Smooth muscle cell (in vitro differentiated cells): ENCODE data around the gene SYT12. TPM values are rescaled to one million over a fixed set of nuclear protein-coding genes. Genes with fewer than 3 reads are reported as not detected.
"Not testable (repeated sequence)": the region's sequence is repeated elsewhere in the genome, so short reads cannot be mapped to it uniquely, and the experiment has no call there.

Experiments used
- DNase-seq: peaks from one replicate; lab custom pipeline; 2025; ENCODE audit not compliant: unreplicated experiment; lab: John Stamatoyannopoulos, UW
- H2AFZ ChIP-seq: fragments of 200-600 bp; sonication (generic); 2 replicates; pipeline ENCODE4 v1.6.0; 2016; ENCODE audit warnings: antibody characterized with exemption, low read depth, mild to moderate bottlenecking
- H3F3A ChIP-seq: fragments of 200-600 bp; sonication (generic); 2 replicates; pipeline ENCODE4 v1.6.0; 2017; ENCODE audit warnings: antibody characterized with exemption, low read depth
- H3K27ac ChIP-seq: fragments of 200-600 bp; sonication (generic); 2 replicates; pipeline ENCODE4 v1.5.1; 2016; ENCODE audit warnings: low read depth, mild to moderate bottlenecking
- H3K27me3 ChIP-seq: fragments of 200-600 bp; sonication (generic); 2 replicates; pipeline ENCODE4 v1.6.1; 2016; ENCODE audit warnings: low read depth, mild to moderate bottlenecking
- H3K36me3 ChIP-seq: fragments of 200-600 bp; sonication (generic); 2 replicates; pipeline ENCODE4 v1.5.1; 2016; ENCODE audit warnings: low read depth
- H3K4me1 ChIP-seq: fragments of 200-600 bp; sonication (generic); 2 replicates; pipeline ENCODE4 v1.5.1; 2016; ENCODE audit warnings: low read depth
- H3K4me2 ChIP-seq: fragments of 200-600 bp; sonication (generic); 2 replicates; pipeline ENCODE4 v1.6.0; 2016; ENCODE audit warnings: mild to moderate bottlenecking
- H3K4me3 ChIP-seq: fragments of 200-600 bp; sonication (generic); 2 replicates; pipeline ENCODE4 v1.5.1; 2016; ENCODE audit warnings: mild to moderate bottlenecking
- H3K79me2 ChIP-seq: fragments of 200-600 bp; sonication (generic); 2 replicates; pipeline ENCODE4 v1.6.0; 2016; ENCODE audit warnings: low read depth, mild to moderate bottlenecking
- H3K9ac ChIP-seq: fragments of 200-600 bp; sonication (generic); 2 replicates; pipeline ENCODE4 v1.6.0; 2016; ENCODE audit warnings: low read depth
- H3K9me3 ChIP-seq: fragments of 200-600 bp; sonication (generic); replicated peaks from 2 replicates; pipeline ENCODE4 v1.5.1; 2016; ENCODE audit warnings: low read depth
- H4K20me1 ChIP-seq: fragments of 200-600 bp; sonication (generic); 2 replicates; pipeline ENCODE4 v1.6.0; 2016; ENCODE audit warnings: low read depth
- CTCF ChIP-seq: fragments of 200-600 bp; sonication (generic); IDR thresholded peaks from 2 replicates; pipeline ENCODE4 v1.5.1; 2017; ENCODE audit warnings: borderline replicate concordance, mild to moderate bottlenecking, antibody characterized with exemption; ENCODE audit not compliant: insufficient read depth, poor library complexity, severe bottlenecking
- WGBS: methylation state at CpG from one replicate; pipeline ENCODE4 v1.1.7; 2016; ENCODE audit warnings: low lambda C conversion rate; 5-methylcytosine and 5-hydroxymethylcytosine counted together
- polyA plus RNA-seq: library from polyadenylated mRNA; unstranded; fragments of >200 nt; fragmentation: Nextera tagmentation; extraction: Ambion mirVana; gene quantifications from 2 replicates; pipeline ENCODE4 v1.2.1, GENCODE V29; 2016
- total RNA-seq: library from RNA; depleted of rRNA; stranded (reverse); fragments of >200 nt; gene quantifications from 2 replicates; pipeline ENCODE4 v1.2.3, GENCODE V29; 2014

SYT12 gene
- total and polyA plus RNA-seq, 2 experiments from 2014 or later = 2.1 to 3.4 TPM

- Histone ChIP-seq H3K4me1 (no peaks in the 10 kb centered on the region), H3K36me3 (no peaks in the 10 kb centered on the region), H3K4me2 (peak overlapping the region; percentile 40), H3F3A (no peaks in the 10 kb centered on the region), H3K79me2 (no peaks in the 10 kb centered on the region), H2AFZ (peak overlapping the region; percentile 93), H3K27ac (no peak overlapping the region), H4K20me1 (no peaks in the 10 kb centered on the region), H3K9ac (no peak overlapping the region), H3K27me3 (no peaks in the 10 kb centered on the region), H3K9me3 (no peaks in the 10 kb centered on the region), H3K4me3 (no peak overlapping the region)
- DNase-seq = no peak
- no peak for TF ChIP-seq CTCF
- WGBS = 81% methylated on average over 13 of the region's 13 CpGs
Observed at GRCh38 chr11:66987924-66988637, 34.9 kb upstream of the SYT12 start.

GRCh38 chr11:66988741-66989140 is 34.2 kb upstream of the SYT12 start:
- 96% methylated on average over 27 of the region's 28 CpGs for WGBS
- H3K9ac ChIP-seq, H3K27me3 ChIP-seq, H3K79me2 ChIP-seq, H3K27ac ChIP-seq, H3K4me1 ChIP-seq, H3K4me2 ChIP-seq, H4K20me1 ChIP-seq, DNase-seq, H2AFZ ChIP-seq, H3K36me3 ChIP-seq, H3F3A ChIP-seq, H3K9me3 ChIP-seq, H3K4me3 ChIP-seq: not testable (repeated sequence)

GRCh38 chr11:66989360-66989759 is 33.6 kb upstream of the SYT12 start:
- WGBS = 90% methylated on average over 9 of the region's 9 CpGs
- not testable (repeated sequence) for H4K20me1 ChIP-seq, H3K36me3 ChIP-seq, DNase-seq, H3K4me1 ChIP-seq, H3K4me3 ChIP-seq, H3K9me3 ChIP-seq, H3K27ac ChIP-seq, H3K4me2 ChIP-seq, H3K27me3 ChIP-seq, H2AFZ ChIP-seq, H3K79me2 ChIP-seq, H3K9ac ChIP-seq, H3F3A ChIP-seq

GRCh38 chr11:66992041-66992440 is 30.9 kb upstream of the SYT12 start:
- H3K9ac ChIP-seq = no peak overlapping the region
- H3K4me1 ChIP-seq = no peaks in the 10 kb centered on the region
- H3K36me3 ChIP-seq = no peaks in the 10 kb centered on the region
- DNase-seq = no peak
- H3K4me2 ChIP-seq = no peak overlapping the region
- H3K9me3 ChIP-seq = no peaks in the 10 kb centered on the region
- TF ChIP-seq CTCF = no peak
- 95% methylated on average over 2 of the region's 2 CpGs for WGBS
- no peaks in the 10 kb centered on the region for H3K79me2 ChIP-seq
- no peak overlapping the region for H2AFZ ChIP-seq
- no peaks in the 10 kb centered on the region for H4K20me1 ChIP-seq
- no peaks in the 10 kb centered on the region for H3K27me3 ChIP-seq
- H3K27ac ChIP-seq = no peak overlapping the region
- no peaks in the 10 kb centered on the region for H3F3A ChIP-seq
- H3K4me3 ChIP-seq = no peak overlapping the region
